Measurements from ENCODE around the gene NEK8. TPM values are rescaled to one million over a fixed set of nuclear protein-coding genes. Genes with fewer than 3 reads are reported as not detected.
A peak's percentile ranks its signal among the peaks of the same experiment; 100 is the strongest.

NEK8 gene
- polyA plus RNA-seq (ENCODE audit: insufficient read length in 12 of 12): 1 to 10 TPM in 11 of 12 donors, not detected in 1; 1.8 to 7.8 (median 2.6) TPM
- long read RNA-seq, donor 1, partial matches to known transcripts: 0 of 1 reads
- long read RNA-seq, donor 1, other reads (novel, unspliced or antisense): 0 of 1 reads
- long read RNA-seq, donor 2: 0 reads
- long read RNA-seq, donor 3: 0 reads
- long read RNA-seq, donor 4: 0 reads
- long read RNA-seq, donor 5, partial matches to known transcripts: 0 of 10 reads
- long read RNA-seq, donor 5, other reads (novel, unspliced or antisense): 9 of 10 reads
- long read RNA-seq, donor 6: 0 reads
- long read RNA-seq, donor 7: 0 reads
- long read RNA-seq, donor 8: 0 reads
- long read RNA-seq, donor 9: 0 reads
- long read RNA-seq, donor 10, partial matches to known transcripts: 0 of 1 reads
- long read RNA-seq, donor 10, other reads (novel, unspliced or antisense): 0 of 1 reads
- long read RNA-seq, donor 11: 0 reads

GRCh38 chr17:28728364-28729200 is at the start of gene NEK8:
TSS of gene NEK8 (plus strand) at chr17:28728788. CDS start at chr17:28728814, 26 bp downstream.
- DNase-seq: peak; percentile 95

DNA sequence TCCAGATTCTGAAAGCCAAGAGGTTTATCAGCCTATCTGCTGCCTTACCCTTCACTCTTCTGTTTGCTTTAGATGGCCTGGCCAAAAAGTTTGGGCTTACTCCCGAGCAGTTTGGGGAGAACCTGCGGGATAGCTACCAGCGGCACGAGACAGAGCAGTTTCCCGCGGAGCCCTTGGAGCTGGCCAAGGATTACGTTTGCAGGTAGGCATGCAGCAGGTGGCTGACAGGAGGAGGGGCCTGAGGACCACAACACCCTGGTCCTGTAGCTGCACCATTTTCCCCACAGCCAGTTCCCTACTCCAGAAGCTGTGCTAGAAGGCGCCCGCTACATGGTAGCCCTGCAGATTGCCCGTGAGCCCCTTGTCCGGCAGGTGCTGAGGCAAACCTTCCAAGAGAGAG is 45.9 kb upstream of the NEK8 start:
- no peak for DNase-seq

GRCh38 chr17:28684963-28685362 is 43.6 kb upstream of the NEK8 start:
- no peak for DNase-seq

DNA sequence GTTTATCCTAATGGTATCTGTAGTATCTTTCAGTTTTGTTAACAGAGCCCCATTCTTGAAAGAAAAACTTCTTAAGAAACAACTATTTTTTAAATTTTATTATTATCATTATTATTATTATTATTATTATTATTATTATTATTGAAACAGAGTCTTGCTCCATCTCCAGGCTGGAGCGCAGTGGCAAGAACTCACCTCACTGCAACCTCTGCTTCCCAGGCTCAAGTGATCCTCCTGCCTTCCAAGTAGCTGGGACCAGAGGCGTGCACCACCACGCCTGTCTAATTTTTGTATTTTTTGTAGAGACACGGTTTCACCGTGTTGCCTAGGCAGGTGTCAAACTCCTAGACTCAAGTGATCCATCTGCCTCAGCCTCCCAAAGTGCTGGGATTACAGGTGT is 43.2 kb upstream of the NEK8 start:
- no peak for DNase-seq

- DNase-seq: no peak
Measured at GRCh38 chr17:28686296-28686695, 42.3 kb upstream of the NEK8 start.

DNA sequence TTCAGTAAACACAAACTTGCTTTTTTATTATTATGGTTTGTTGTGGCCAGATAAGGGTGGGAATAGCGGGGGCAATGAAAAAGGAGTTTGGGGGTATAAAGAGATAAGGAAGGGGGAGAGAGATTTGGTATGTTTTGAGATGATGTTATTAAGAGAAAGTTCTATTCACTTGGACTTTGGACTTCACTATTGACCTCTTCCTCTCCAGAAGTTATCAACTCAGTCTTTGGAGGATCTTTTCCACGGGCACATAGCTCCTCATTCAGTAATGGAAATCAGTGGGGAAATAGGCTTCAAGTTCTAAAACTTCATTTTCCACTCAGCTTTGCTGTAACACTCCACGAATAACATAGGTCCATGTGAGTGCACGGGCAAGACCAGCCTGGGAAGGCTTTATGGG is 40.1 kb upstream of the NEK8 start:
- no peak for DNase-seq

- DNase-seq: no peak
Measured at GRCh38 chr17:28689011-28689410, 39.6 kb upstream of the NEK8 start.

DNA sequence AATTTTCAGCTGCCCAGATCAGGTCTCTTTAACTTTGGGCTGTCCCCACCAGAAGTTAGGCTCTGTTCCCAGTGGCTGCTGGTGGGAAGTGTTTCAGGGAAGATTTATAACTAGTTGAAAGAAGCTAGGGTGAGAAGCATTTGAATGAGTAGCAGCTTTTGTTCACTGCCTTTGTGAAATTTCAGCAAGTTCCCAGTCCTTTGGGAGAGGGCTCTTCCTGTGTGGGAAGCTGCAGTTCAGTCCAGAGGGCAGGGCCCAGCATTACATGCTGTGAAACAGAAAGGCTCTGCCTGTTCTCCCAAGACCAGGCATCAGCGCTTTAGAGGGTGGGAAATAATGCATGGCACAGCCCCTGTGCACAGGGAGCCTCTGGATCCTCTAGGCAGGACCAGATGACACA is 34.7 kb upstream of the NEK8 start:
- no peak for DNase-seq

DNA sequence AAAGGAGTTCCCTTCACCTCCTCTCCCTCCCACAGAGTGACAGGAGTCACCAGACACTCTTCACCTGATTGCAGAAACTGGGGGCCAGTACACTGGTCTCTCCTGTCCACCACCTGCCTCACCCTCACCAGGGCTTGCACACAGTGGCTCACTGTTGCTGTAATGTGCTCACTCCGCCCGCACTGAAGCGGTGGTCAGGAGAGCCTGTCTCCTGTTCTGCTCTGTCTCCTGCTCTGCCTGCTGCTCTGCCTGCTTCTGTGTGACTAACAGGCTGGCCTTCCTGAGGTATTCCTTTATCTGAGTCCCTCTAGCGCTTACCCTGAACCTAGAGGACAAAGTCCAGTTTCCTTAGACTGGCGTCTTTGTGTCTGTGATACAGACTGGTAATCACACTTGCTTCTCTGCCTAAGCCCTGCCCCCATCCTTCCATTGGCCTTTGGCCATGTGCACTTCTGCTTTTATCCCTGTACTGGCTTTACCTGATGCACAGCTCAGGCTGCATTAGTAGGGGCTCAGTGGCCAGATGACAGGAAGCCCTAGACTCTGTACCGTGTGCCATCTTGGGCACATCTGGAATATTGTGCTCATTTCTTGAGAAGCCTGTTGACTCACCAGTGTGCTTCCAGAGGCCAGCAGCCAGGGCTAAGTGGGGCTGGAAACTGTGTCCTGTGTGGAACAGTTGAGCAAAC is 30.2 kb upstream of the NEK8 start:
- no peak for DNase-seq

- DNase-seq: no peak
Measured at GRCh38 chr17:28700278-28700677, 28.3 kb upstream of the NEK8 start.

GRCh38 chr17:28700830-28701492 is 27.6 kb upstream of the NEK8 start:
- no peak for DNase-seq

- DNase-seq: no peak
Measured at GRCh38 chr17:28702026-28702751, 26.4 kb upstream of the NEK8 start.

DNA sequence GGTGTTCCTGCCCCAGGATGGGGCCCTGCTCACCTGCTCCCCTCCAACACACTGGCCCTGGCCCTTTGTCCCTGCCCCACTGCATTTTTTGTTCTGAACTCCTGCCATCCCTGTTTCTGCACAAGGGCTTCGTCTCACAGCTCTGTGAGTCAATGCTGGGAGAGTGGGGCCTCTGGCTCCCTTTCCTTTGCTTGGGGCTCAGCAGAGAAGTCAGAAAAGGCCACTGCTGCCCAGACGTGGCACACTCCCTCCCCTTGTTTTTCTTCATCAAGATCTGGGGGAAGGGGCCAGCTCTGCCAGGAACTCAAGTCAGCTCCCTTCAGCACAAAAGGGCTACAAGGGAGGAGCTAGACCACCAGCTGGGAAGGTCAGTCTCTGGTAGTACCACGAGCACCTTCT is 25.8 kb upstream of the NEK8 start:
- no peak for DNase-seq

GRCh38 chr17:28703552-28704218 is 24.9 kb upstream of the NEK8 start:
- DNase-seq: no peak

DNA sequence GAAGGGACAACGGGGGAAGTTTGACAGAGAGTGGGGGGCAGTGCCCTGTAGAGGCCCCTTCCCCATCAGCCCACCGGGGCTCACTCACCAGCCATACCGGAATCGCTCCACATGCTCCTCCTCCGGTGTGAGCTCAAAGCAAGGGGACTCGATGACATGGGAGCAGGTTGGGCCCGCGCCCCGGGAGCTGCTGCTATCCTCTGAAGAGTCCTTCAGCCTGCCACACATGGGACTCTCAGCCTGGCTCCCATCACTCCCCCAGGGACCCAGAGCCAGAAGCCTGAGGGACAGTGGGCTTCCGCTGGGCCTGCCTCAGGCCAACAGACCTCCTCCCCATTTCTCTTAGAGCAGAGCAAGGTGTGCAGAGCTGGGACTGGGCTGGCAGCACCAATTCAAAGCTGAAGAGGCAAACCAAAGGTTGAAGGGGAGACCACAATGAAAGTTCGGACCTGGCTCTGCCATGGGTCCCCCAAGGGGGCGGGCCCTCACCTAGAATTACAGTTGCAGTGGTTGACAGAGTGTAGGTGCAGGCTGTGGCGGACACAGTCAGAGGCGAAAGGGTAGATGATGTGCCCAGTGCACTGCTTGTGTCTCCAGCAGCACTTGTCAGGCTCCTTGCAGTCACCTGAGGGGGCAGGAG is 24.2 kb upstream of the NEK8 start:
- no peak for DNase-seq

- no peak for DNase-seq
Measured at GRCh38 chr17:28705074-28705659, 23.4 kb upstream of the NEK8 start.

DNA sequence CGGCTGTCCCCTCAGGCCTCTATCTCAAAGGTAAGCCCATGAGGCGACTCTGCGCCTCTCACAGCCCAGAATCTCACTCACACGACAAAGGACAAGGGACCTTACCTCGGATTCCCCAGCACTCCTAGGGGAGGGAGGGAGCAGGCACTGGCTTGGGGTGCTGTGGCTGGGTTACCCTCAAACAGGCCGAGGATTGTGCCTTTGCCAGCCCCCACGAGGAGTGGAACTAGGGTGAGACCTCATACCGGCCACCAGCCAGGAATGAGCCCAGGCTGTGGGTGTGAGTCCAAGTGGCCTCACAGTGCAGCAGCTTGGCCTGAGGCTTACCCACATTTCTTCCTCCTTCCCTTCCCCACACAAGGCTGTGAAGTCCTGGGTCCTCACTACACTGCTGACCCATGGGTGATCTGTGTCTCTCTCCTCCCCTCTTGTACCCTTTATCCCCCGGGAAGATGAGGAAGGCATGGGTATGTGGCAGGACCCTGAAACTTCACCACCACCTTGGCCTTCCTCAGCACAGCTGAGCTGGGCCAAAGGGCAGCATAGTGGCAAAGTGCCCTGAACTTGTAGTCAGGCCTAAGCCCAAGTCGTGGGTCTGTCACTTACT is 22.8 kb upstream of the NEK8 start:
- no peak for DNase-seq

- no peak for DNase-seq
Measured at GRCh38 chr17:28706471-28707338, 21.9 kb upstream of the NEK8 start.

All from muscle of arm (tissue), 14 donors.